Measurements from ENCODE around the gene AOPEP.

AOPEP gene

GRCh38 chr9:95029720-95030119 is 303.2 kb downstream of the AOPEP start:
- Histone ChIP-seq H3K4me2 (ENCODE audit: low read depth, low read length) (no peak overlapping the region), H3K4me3 (ENCODE audit: low read length) (no peak overlapping the region), H3K27ac (ENCODE audit: low read length) (no peak overlapping the region), H3F3A (ENCODE audit: insufficient read depth, low read length) (peaks cover 14% of the 10 kb centered on the region), H3K4me1 (ENCODE audit: low read length) (peaks cover 27% of the 10 kb centered on the region), H3K9me3 (replicated peaks; ENCODE audit: insufficient read depth, low read length) (no peaks in the 10 kb centered on the region), H4K20me1 (ENCODE audit: insufficient read depth, low read length) (no peaks in the 10 kb centered on the region), H3K27me3 (replicated peaks; ENCODE audit: insufficient read depth, low read length) (no peaks in the 10 kb centered on the region), H3K79me2 (ENCODE audit: low read length) (peaks cover 7% of the 10 kb centered on the region; the same call in 1 of the 2 replicates), H3K36me3 (replicated peaks; ENCODE audit: insufficient read depth, low read length) (no peaks in the 10 kb centered on the region), H3K9me2 (replicated peaks; ENCODE audit: insufficient read depth, low read length) (no peaks in the 10 kb centered on the region), H2AFZ (ENCODE audit: low read length) (no peak overlapping the region), H3K9ac (ENCODE audit: low read length) (no peak overlapping the region)
- TF ChIP-seq CTCF (IDR thresholded peaks at IDR 0.05; ENCODE audit: low read length) = no peak
- no peak for TF ChIP-seq EZH2phosphoT487 (IDR thresholded peaks at IDR 0.05; ENCODE audit: low read length)
- TF ChIP-seq EZH2 (optimal IDR thresholded peaks at IDR 0.05; ENCODE audit: low read depth, low read length) = no peak
- no peak for DNase-seq

GRCh38 chr9:95030344-95030743 is 303.8 kb downstream of the AOPEP start:
- H3K4me1 ChIP-seq (ENCODE audit: low read length) = peaks cover 27% of the 10 kb centered on the region
- no peaks in the 10 kb centered on the region for H3K27me3 ChIP-seq (replicated peaks; ENCODE audit: insufficient read depth, low read length)
- TF ChIP-seq EZH2 (optimal IDR thresholded peaks at IDR 0.05; ENCODE audit: low read depth, low read length) (no peak), EZH2phosphoT487 (IDR thresholded peaks at IDR 0.05; ENCODE audit: low read length) (no peak), CTCF (IDR thresholded peaks at IDR 0.05; ENCODE audit: low read length) (no peak)
- no peak overlapping the region for H3K4me3 ChIP-seq (ENCODE audit: low read length)
- H2AFZ ChIP-seq (ENCODE audit: low read length) = no peak overlapping the region
- no peak overlapping the region for H3K9ac ChIP-seq (ENCODE audit: low read length)
- peaks cover 14% of the 10 kb centered on the region for H3F3A ChIP-seq (ENCODE audit: insufficient read depth, low read length)
- H3K27ac ChIP-seq (ENCODE audit: low read length) = no peak overlapping the region; the same call in 1 of the 2 replicates
- no peak overlapping the region for H3K4me2 ChIP-seq (ENCODE audit: low read depth, low read length)
- no peaks in the 10 kb centered on the region for H4K20me1 ChIP-seq (ENCODE audit: insufficient read depth, low read length)
- H3K36me3 ChIP-seq (replicated peaks; ENCODE audit: insufficient read depth, low read length) = no peaks in the 10 kb centered on the region
- peaks cover 7% of the 10 kb centered on the region; the same call in 1 of the 2 replicates for H3K79me2 ChIP-seq (ENCODE audit: low read length)
- no peak for DNase-seq
- no peaks in the 10 kb centered on the region for H3K9me2 ChIP-seq (replicated peaks; ENCODE audit: insufficient read depth, low read length)
- no peaks in the 10 kb centered on the region for H3K9me3 ChIP-seq (replicated peaks; ENCODE audit: insufficient read depth, low read length)

- H3F3A ChIP-seq (ENCODE audit: insufficient read depth, low read length) = peaks cover 14% of the 10 kb centered on the region
- peak overlapping the region; percentile 46 for H3K9ac ChIP-seq (ENCODE audit: low read length)
- no peaks in the 10 kb centered on the region for H3K36me3 ChIP-seq (replicated peaks; ENCODE audit: insufficient read depth, low read length)
- peaks cover 27% of the 10 kb centered on the region for H3K4me1 ChIP-seq (ENCODE audit: low read length)
- H3K9me3 ChIP-seq (replicated peaks; ENCODE audit: insufficient read depth, low read length) = no peaks in the 10 kb centered on the region
- no peak for DNase-seq
- H2AFZ ChIP-seq (ENCODE audit: low read length) = no peak overlapping the region
- H3K9me2 ChIP-seq (replicated peaks; ENCODE audit: insufficient read depth, low read length) = no peaks in the 10 kb centered on the region
- no peaks in the 10 kb centered on the region for H3K27me3 ChIP-seq (replicated peaks; ENCODE audit: insufficient read depth, low read length)
- no peak for TF ChIP-seq CTCF (IDR thresholded peaks at IDR 0.05; ENCODE audit: low read length)
- TF ChIP-seq EZH2phosphoT487 (IDR thresholded peaks at IDR 0.05; ENCODE audit: low read length) = no peak
- TF ChIP-seq EZH2 (optimal IDR thresholded peaks at IDR 0.05; ENCODE audit: low read depth, low read length) = no peak
- no peak overlapping the region for H3K4me3 ChIP-seq (ENCODE audit: low read length)
- no peaks in the 10 kb centered on the region for H4K20me1 ChIP-seq (ENCODE audit: insufficient read depth, low read length)
- H3K79me2 ChIP-seq (ENCODE audit: low read length) = peaks cover 7% of the 10 kb centered on the region; the same call in 1 of the 2 replicates
- H3K27ac ChIP-seq (ENCODE audit: low read length) = peak overlapping the region; percentile 77
- H3K4me2 ChIP-seq (ENCODE audit: low read depth, low read length) = peak overlapping the region; percentile 30; the same call in 1 of the 2 replicates
These were observed 304.6 kb downstream of the AOPEP start for GRCh38 chr9:95030920-95031642.

Data from MM.1S (cell line).